OCI-LY3 (cell line): Measurements from ENCODE around the gene MACROD2.

Experiments used
- H2AFZ ChIP-seq: fragments of 200-600, 300-600 bp; shearing (Covaris generic); 2 replicates; pipeline ENCODE4 v1.6.0; 2014; ENCODE audit warnings: antibody characterized with exemption, low read depth, low read length
- H3K27ac ChIP-seq: fragments of 200-600, 300-600 bp; sonication (generic); 2 replicates; pipeline ENCODE4 v1.5.1; 2014; ENCODE audit warnings: mild to moderate bottlenecking, low read length, moderate library complexity, mixed read lengths
- H3K27me3 ChIP-seq: fragments of 200-600, 300-600 bp; sonication (generic); 2 replicates; pipeline ENCODE4 v1.6.1; 2014; ENCODE audit warnings: low read depth, low read length, mixed read lengths
- H3K36me3 ChIP-seq: fragments of 200-600, 300-600 bp; sonication (generic); replicated peaks from 2 replicates; pipeline ENCODE3; 2014; ENCODE audit warnings: low read depth, low read length, mixed read lengths
- H3K4me1 ChIP-seq: fragments of 300-600, 200-600 bp; sonication (generic); 2 replicates; pipeline ENCODE4 v1.6.1; 2014; ENCODE audit warnings: low read length, mixed read lengths
- H3K4me2 ChIP-seq: fragments of 200-600, 300-600 bp; sonication (generic); 2 replicates; pipeline ENCODE4 v1.6.1; 2014; ENCODE audit warnings: low read length, mixed read lengths
- H3K4me3 ChIP-seq: fragments of 300-600, 200-600 bp; sonication (generic); 2 replicates; pipeline ENCODE4 v1.5.1; 2014; ENCODE audit warnings: antibody characterized with exemption, mild to moderate bottlenecking, low read length, moderate library complexity
- H3K79me2 ChIP-seq: fragments of 300-600, 200-600 bp; shearing (Covaris generic); 2 replicates; pipeline ENCODE4 v1.6.1; 2014; ENCODE audit warnings: mild to moderate bottlenecking, low read length, mixed read lengths
- H3K9ac ChIP-seq: fragments of 300-600, 200-600 bp; shearing (Covaris generic); 2 replicates; pipeline ENCODE4 v1.6.0; 2014; ENCODE audit warnings: mild to moderate bottlenecking, low read length, moderate library complexity
- H3K9me3 ChIP-seq: fragments of 200-600, 300-600 bp; shearing (Covaris generic); 2 replicates; pipeline ENCODE4 v1.6.1; 2014; ENCODE audit warnings: low read length, mixed read lengths; ENCODE audit not compliant: insufficient read depth
- H4K20me1 ChIP-seq: fragments of 200-600, 300-600 bp; sonication (generic); 2 replicates; pipeline ENCODE4 v1.6.1; 2016; ENCODE audit warnings: low read length, mixed read lengths; ENCODE audit not compliant: insufficient read depth
- CTCF ChIP-seq: fragments of 200-600, 300-600 bp; sonication (generic); IDR thresholded peaks from 2 replicates; pipeline ENCODE4 v1.5.1; 2014; ENCODE audit warnings: antibody characterized with exemption, low read length, low read depth
- EZH2phosphoT487 ChIP-seq: fragments of 200-600 bp; shearing (Covaris generic); IDR thresholded peaks from 2 replicates; pipeline ENCODE4 v1.6.1; 2018; ENCODE audit warnings: antibody characterized with exemption, mixed run types, low read depth

Gene MACROD2

GRCh38 chr20:15965165-15965564 lies 1969.8 kb downstream of the MACROD2 start:
- Histone ChIP-seq H3K9ac (no peak overlapping the region), H3K9me3 (0 out of 2 replicates have a peak, but pooled peaks cover 2% of the 10 kb centered on the region), H3K4me3 (no peak overlapping the region), H3K4me2 (no peak overlapping the region), H3K27me3 (no peaks in the 10 kb centered on the region), H2AFZ (no peak overlapping the region), H3K4me1 (0 out of 2 replicates have a peak, but pooled peaks cover 7% of the 10 kb centered on the region), H3K36me3 (peaks cover 59% of the 10 kb centered on the region), H3K79me2 (peaks cover 93% of the 10 kb centered on the region), H3K27ac (no peak overlapping the region), H4K20me1 (peaks cover 85% of the 10 kb centered on the region)
- TF ChIP-seq CTCF (no peak), EZH2phosphoT487 (no peak)

GRCh38 chr20:15967334-15967733 lies 1972.0 kb downstream of the MACROD2 start:
- H3K27ac ChIP-seq = no peak overlapping the region
- peaks cover 92% of the 10 kb centered on the region for H3K79me2 ChIP-seq
- H4K20me1 ChIP-seq = peaks cover 79% of the 10 kb centered on the region
- no peak overlapping the region for H3K4me2 ChIP-seq
- H3K9ac ChIP-seq = no peak overlapping the region
- 0 out of 2 replicates have a peak, but pooled peaks cover 6% of the 10 kb centered on the region for H3K4me1 ChIP-seq
- no peak overlapping the region for H2AFZ ChIP-seq
- H3K36me3 ChIP-seq = peaks cover 69% of the 10 kb centered on the region
- peaks cover 16% of the 10 kb centered on the region for H3K9me3 ChIP-seq
- no peaks in the 10 kb centered on the region for H3K27me3 ChIP-seq
- no peak overlapping the region for H3K4me3 ChIP-seq
- TF ChIP-seq EZH2phosphoT487 (no peak), CTCF (no peak)

- H3K9ac ChIP-seq = no peak overlapping the region
These were observed 1980.9 kb downstream of the MACROD2 start for GRCh38 chr20:15976047-15976736.

More at GRCh38 chr20:15976047-15976736, 1980.9 kb downstream of the MACROD2 start:
- Histone ChIP-seq H3K4me2 (peak overlapping the region; percentile 55; the same call in 1 of the 2 replicates), H4K20me1 (peaks cover 60% of the 10 kb centered on the region), H3K4me3 (no peak overlapping the region), H2AFZ (no peak overlapping the region), H3K27me3 (no peaks in the 10 kb centered on the region), H3K4me1 (peaks cover 52% of the 10 kb centered on the region), H3K79me2 (peaks cover 100% of the 10 kb centered on the region), H3K9me3 (peaks cover 34% of the 10 kb centered on the region), H3K36me3 (peaks cover 89% of the 10 kb centered on the region), H3K27ac (no peak overlapping the region)
- TF ChIP-seq CTCF = no peak
- no peak for TF ChIP-seq EZH2phosphoT487
